ENCODE results near the gene SLC35F1. TPM values are rescaled to one million over a fixed set of nuclear protein-coding genes. Genes with fewer than 3 reads are reported as not detected.
A peak's percentile ranks its signal among the peaks of the same experiment; 100 is the strongest.

The SLC35F1 gene
- polyA plus RNA-seq, 1 donor (not counting 4 experiments of a cell fraction or from before 2014, with no cell fraction given), result not detected

DNA sequence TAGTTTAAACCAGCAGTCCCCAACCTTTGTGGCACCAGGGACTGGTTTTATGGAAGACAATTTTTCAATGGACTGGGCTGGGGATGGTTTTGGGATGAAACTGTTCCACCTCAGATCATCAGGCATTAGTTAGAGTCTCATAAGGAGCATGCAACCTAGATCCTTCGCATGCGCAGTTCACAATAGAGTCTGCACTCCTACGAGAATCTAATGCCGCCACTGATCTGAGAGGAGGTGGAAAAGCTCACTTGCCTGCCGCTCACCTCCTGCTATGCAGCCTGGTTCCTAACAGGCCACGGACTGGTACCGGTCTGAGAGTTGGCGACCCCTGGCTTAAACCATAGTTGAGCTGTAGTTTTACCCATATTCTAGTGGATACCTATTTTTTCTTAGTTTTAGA is 154.6 kb downstream of the SLC35F1 start:
- DNase-seq (ENCODE audit: low read depth, low spot score) (no peak), FAIRE-seq (no peak)
- TF ChIP-seq, protein P1, sequence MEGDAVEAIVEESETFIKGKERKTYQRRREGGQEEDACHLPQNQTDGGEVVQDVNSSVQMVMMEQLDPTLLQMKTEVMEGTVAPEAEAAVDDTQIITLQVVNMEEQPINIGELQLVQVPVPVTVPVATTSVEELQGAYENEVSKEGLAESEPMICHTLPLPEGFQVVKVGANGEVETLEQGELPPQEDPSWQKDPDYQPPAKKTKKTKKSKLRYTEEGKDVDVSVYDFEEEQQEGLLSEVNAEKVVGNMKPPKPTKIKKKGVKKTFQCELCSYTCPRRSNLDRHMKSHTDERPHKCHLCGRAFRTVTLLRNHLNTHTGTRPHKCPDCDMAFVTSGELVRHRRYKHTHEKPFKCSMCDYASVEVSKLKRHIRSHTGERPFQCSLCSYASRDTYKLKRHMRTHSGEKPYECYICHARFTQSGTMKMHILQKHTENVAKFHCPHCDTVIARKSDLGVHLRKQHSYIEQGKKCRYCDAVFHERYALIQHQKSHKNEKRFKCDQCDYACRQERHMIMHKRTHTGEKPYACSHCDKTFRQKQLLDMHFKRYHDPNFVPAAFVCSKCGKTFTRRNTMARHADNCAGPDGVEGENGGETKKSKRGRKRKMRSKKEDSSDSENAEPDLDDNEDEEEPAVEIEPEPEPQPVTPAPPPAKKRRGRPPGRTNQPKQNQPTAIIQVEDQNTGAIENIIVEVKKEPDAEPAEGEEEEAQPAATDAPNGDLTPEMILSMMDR (optimal IDR thresholded peaks at IDR 0.05 in 1 of 3, IDR thresholded peaks at IDR 0.05 in 1 of 3, conservative IDR thresholded peaks at IDR 0.05 in 1 of 3; ENCODE audit: extremely low read depth in 1 of 3, insufficient read depth in 2 of 3, low read length in 3 of 3), result no peak
- no peak for TF ChIP-seq EZH2 (IDR thresholded peaks at IDR 0.05; ENCODE audit: low read length)
- no peaks in the 10 kb centered on the region for H4K20me1 ChIP-seq (ENCODE audit: control insufficient read depth, extremely low read depth, insufficient read depth, low read length)
- no peak overlapping the region for H3K27ac ChIP-seq (ENCODE audit: control insufficient read depth, insufficient read depth, low read length)
- no peak overlapping the region for H3K9ac ChIP-seq (ENCODE audit: control insufficient read depth, extremely low read depth, insufficient read depth, low read length)
- no peak overlapping the region for H2AFZ ChIP-seq (ENCODE audit: control insufficient read depth, low read length)
- no peak overlapping the region for H3K4me2 ChIP-seq (ENCODE audit: control insufficient read depth, extremely low read depth, insufficient read depth, low read depth, low read length)
- H3K9me3 ChIP-seq (ENCODE audit: control insufficient read depth, low read depth, low read length), result no peaks in the 10 kb centered on the region
- no peaks in the 10 kb centered on the region for H3K9me1 ChIP-seq (ENCODE audit: control insufficient read depth, extremely low read depth, insufficient read depth, low read length)
- H3K4me3 ChIP-seq (ENCODE audit: control insufficient read depth in 2 of 3, extremely low read depth in 1 of 3, insufficient read depth in 2 of 3, low read depth in 1 of 3, low read length in 3 of 3), result no peak overlapping the region
- dilution Hi-C loops (cut with MboI; ENCODE audit: extremely low pct_ligation_motif_present, low sequenced_read_pairs), result no loop called here
- no peaks in the 10 kb centered on the region for H3K27me3 ChIP-seq (ENCODE audit: control insufficient read depth, extremely low read depth, insufficient read depth, low read length)
- no peaks in the 10 kb centered on the region for H3K4me1 ChIP-seq (ENCODE audit: control insufficient read depth, extremely low read depth, insufficient read depth, low read length)
- H3K79me2 ChIP-seq (ENCODE audit: control insufficient read depth, insufficient read depth, low read length), result no peaks in the 10 kb centered on the region
- no peaks in the 10 kb centered on the region for H3K36me3 ChIP-seq (ENCODE audit: control insufficient read depth in 2 of 2, extremely low read depth in 1 of 2, insufficient read depth in 2 of 2, low read length in 2 of 2)

DNA sequence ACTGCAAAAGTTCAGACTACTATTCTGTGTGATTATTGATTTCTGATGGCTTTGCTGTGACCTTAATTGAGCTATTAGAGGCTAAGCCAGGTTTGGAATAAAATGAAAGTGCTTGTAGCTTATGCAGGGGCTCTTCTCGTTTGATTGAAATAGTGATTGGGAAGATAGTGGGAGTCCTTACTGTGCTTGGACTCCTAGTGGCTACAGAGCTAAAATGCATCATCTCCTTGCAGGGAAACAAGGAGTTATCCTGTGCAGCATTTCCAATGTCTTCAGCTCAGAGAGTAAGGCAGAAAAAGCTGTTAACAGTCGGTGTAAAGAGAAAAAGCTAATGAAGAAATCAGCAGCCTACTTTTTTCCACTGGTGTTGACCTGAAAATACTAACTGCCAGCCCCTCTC is 173.5 kb downstream of the SLC35F1 start:
- Histone ChIP-seq H3K4me1 (ENCODE audit: control insufficient read depth, extremely low read depth, insufficient read depth, low read length) (no peaks in the 10 kb centered on the region), H3K27me3 (ENCODE audit: control insufficient read depth, extremely low read depth, insufficient read depth, low read length) (no peaks in the 10 kb centered on the region), H3K4me2 (ENCODE audit: control insufficient read depth, extremely low read depth, insufficient read depth, low read depth, low read length) (no peak overlapping the region), H3K4me3 (ENCODE audit: control insufficient read depth in 2 of 3, extremely low read depth in 1 of 3, insufficient read depth in 2 of 3, low read depth in 1 of 3, low read length in 3 of 3) (no peak overlapping the region), H3K9me1 (ENCODE audit: control insufficient read depth, extremely low read depth, insufficient read depth, low read length) (no peaks in the 10 kb centered on the region), H3K9ac (ENCODE audit: control insufficient read depth, extremely low read depth, insufficient read depth, low read length) (no peak overlapping the region), H3K27ac (ENCODE audit: control insufficient read depth, insufficient read depth, low read length) (no peak overlapping the region), H4K20me1 (ENCODE audit: control insufficient read depth, extremely low read depth, insufficient read depth, low read length) (no peaks in the 10 kb centered on the region), H3K79me2 (ENCODE audit: control insufficient read depth, insufficient read depth, low read length) (no peaks in the 10 kb centered on the region), H2AFZ (ENCODE audit: control insufficient read depth, low read length) (no peak overlapping the region), H3K36me3 (ENCODE audit: control insufficient read depth in 2 of 2, extremely low read depth in 1 of 2, insufficient read depth in 2 of 2, low read length in 2 of 2) (no peaks in the 10 kb centered on the region), H3K9me3 (ENCODE audit: control insufficient read depth, low read depth, low read length) (no peaks in the 10 kb centered on the region)
- TF ChIP-seq, protein P1 (optimal IDR thresholded peaks at IDR 0.05 in 1 of 3, IDR thresholded peaks at IDR 0.05 in 1 of 3, conservative IDR thresholded peaks at IDR 0.05 in 1 of 3; ENCODE audit: extremely low read depth in 1 of 3, insufficient read depth in 2 of 3, low read length in 3 of 3), result peak in 1 of 3 experiments; percentile 30
- no peak for TF ChIP-seq EZH2 (IDR thresholded peaks at IDR 0.05; ENCODE audit: low read length)
- DNase-seq (ENCODE audit: low read depth, low spot score), result no peak
- dilution Hi-C loops (cut with MboI; ENCODE audit: extremely low pct_ligation_motif_present, low sequenced_read_pairs), result no loop called here
- FAIRE-seq, result no peak
